ENCODE measurements around the gene VANGL2. TPM values are rescaled to one million over a fixed set of nuclear protein-coding genes. Genes with fewer than 3 reads are reported as not detected.

VANGL2 gene
- total and polyA plus RNA-seq, 2 donors from 2014 or later: 3.8 to 8.1 TPM

GRCh38 chr1:160408864-160409263 lies 8.5 kb downstream of the VANGL2 start:
- DNase-seq: no peak
- no peak for FAIRE-seq

DNA sequence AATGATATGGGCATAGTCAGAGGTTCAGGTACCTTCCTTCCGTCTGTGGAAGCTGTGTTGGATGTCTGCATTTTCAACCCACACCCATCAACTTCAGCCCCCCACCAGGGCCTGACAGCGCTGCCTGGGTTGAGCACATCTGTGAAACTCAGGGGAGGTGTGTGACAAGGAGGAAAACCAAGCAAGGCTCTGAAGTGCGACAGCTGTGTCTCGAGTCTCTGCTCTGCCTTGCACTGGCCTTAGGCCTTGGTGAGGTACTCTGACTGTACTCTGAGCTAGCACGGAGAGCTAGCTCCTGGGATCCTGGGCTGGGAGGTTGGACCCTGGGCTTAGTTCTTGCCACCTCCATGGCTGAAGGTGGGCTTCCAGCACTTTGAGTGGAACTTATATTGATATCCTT lies 9.1 kb downstream of the VANGL2 start:
- H3K4me1 ChIP-seq (ENCODE audit: control insufficient read depth in 2 of 3, insufficient read depth in 2 of 3, low read depth in 1 of 3, low read length in 3 of 3): no peaks in the 10 kb centered on the region
- FAIRE-seq: no peak
- H3K9ac ChIP-seq (ENCODE audit: low read length in 3 of 3): no peak overlapping the region
- H3K9me3 ChIP-seq (ENCODE audit: control insufficient read depth in 2 of 3, insufficient read depth in 1 of 3, low read length in 3 of 3): no peaks in the 10 kb centered on the region
- H3K36me3 ChIP-seq (ENCODE audit: control insufficient read depth in 2 of 3, insufficient read depth in 3 of 3, low read length in 3 of 3): no peaks in the 10 kb centered on the region
- no peak overlapping the region for H3K4me3 ChIP-seq (ENCODE audit: low read length in 3 of 3)
- no peak overlapping the region for H3K27ac ChIP-seq (ENCODE audit: low read depth in 2 of 2, low read length in 2 of 2)
- intact Hi-C loops (cut with DNase I): no loop called here
- no peaks in the 10 kb centered on the region for H3K27me3 ChIP-seq (ENCODE audit: control insufficient read depth, insufficient read depth, low read length)
- no peak for DNase-seq
- no peak for TF ChIP-seq CTCF (IDR thresholded peaks at IDR 0.05; ENCODE audit: borderline replicate concordance, extremely low read depth, insufficient read depth)

More at GRCh38 chr1:160408864-160409263, 8.5 kb downstream of the VANGL2 start:
- H3K4me3 ChIP-seq (ENCODE audit: low read length in 3 of 3): no peak overlapping the region
- intact Hi-C loops (cut with DNase I): no loop called here
- no peaks in the 10 kb centered on the region for H3K36me3 ChIP-seq (ENCODE audit: control insufficient read depth in 2 of 3, insufficient read depth in 3 of 3, low read length in 3 of 3)
- no peaks in the 10 kb centered on the region for H3K9me3 ChIP-seq (ENCODE audit: control insufficient read depth in 2 of 3, insufficient read depth in 1 of 3, low read length in 3 of 3)
- TF ChIP-seq CTCF (IDR thresholded peaks at IDR 0.05; ENCODE audit: borderline replicate concordance, extremely low read depth, insufficient read depth): no peak
- H3K9ac ChIP-seq (ENCODE audit: low read length in 3 of 3): no peak overlapping the region
- peaks cover 0 to 3% (median under 1%) of the 10 kb centered on the region in 3 donors for H3K4me1 ChIP-seq (ENCODE audit: control insufficient read depth in 2 of 3, insufficient read depth in 2 of 3, low read depth in 1 of 3, low read length in 3 of 3)
- no peak overlapping the region for H3K27ac ChIP-seq (ENCODE audit: low read depth in 2 of 2, low read length in 2 of 2)
- H3K27me3 ChIP-seq (ENCODE audit: control insufficient read depth, insufficient read depth, low read length): no peaks in the 10 kb centered on the region

GRCh38 chr1:160410406-160411005 lies 10.1 kb downstream of the VANGL2 start:
- intact Hi-C loops (cut with DNase I): no loop called here
- Histone ChIP-seq H3K27me3 (ENCODE audit: control insufficient read depth, insufficient read depth, low read length) (no peaks in the 10 kb centered on the region), H3K4me3 (ENCODE audit: low read length in 3 of 3) (no peak overlapping the region), H3K4me1 (ENCODE audit: control insufficient read depth in 2 of 3, insufficient read depth in 2 of 3, low read depth in 1 of 3, low read length in 3 of 3) (no peaks in the 10 kb centered on the region), H3K9me3 (ENCODE audit: control insufficient read depth in 2 of 3, insufficient read depth in 1 of 3, low read length in 3 of 3) (no peaks in the 10 kb centered on the region), H3K36me3 (ENCODE audit: control insufficient read depth in 2 of 3, insufficient read depth in 3 of 3, low read length in 3 of 3) (no peaks in the 10 kb centered on the region), H3K27ac (ENCODE audit: low read depth in 2 of 2, low read length in 2 of 2) (no peak overlapping the region), H3K9ac (ENCODE audit: low read length in 3 of 3) (no peak overlapping the region)
- no peak for TF ChIP-seq CTCF (IDR thresholded peaks at IDR 0.05; ENCODE audit: borderline replicate concordance, extremely low read depth, insufficient read depth)
- FAIRE-seq: no peak
- DNase-seq: peak in 4 of 5 donors; percentile 58 to 78 (median 67)
